GM12801 (cell line): ENCODE data around the gene UNC79.

Experiments
- CTCF ChIP-seq: IDR thresholded peaks from one replicate; pipeline ENCODE4 v1.5.1; 2011; ENCODE audit warnings: control low read depth; ENCODE audit not compliant: insufficient read length; ENCODE audit errors: extremely low read depth

Gene UNC79

GRCh38 chr14:93540235-93540634 lies 109.5 kb downstream of the UNC79 start:
- TF ChIP-seq CTCF, result no peak

GRCh38 chr14:93543766-93544165 lies 113.0 kb downstream of the UNC79 start:
- no peak for TF ChIP-seq CTCF

DNA sequence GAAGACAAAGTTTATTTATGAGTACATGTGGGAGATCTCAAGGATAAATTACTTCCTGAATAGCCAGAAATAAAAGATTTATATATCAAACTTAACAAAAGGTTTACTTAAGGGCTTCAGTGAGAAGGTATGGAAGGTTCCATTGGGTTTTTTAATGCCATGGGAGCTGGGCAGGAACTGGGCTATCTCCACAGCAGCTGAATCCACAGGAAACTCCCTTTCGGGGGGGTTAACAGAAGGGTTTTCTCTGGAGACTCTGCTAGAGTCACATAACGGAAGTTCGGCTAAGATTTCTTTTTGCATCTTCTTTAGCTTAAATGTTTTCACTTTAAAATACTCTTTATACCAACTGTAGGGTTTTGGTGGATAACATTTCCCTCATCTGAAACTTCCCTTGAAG lies 113.5 kb downstream of the UNC79 start:
- no peak for TF ChIP-seq CTCF

DNA sequence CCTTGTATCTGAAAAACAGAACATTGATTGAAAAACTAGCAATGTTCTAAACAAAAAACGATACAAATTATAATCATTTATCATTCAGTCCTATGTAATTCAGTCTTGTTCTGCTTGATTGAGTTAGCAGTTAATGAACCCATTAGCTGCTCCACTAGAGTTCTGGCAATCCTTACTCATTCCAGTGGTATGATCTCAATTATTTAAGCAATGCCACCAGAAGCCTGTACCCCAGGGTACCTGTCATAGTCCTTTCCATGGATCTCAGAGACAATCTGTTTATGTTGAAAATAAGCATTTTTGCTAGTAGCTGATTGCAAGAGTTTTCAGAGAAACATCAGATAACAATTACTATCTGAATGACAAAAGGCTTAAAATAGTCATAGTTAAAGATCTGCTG lies 115.9 kb downstream of the UNC79 start:
- no peak for TF ChIP-seq CTCF

DNA sequence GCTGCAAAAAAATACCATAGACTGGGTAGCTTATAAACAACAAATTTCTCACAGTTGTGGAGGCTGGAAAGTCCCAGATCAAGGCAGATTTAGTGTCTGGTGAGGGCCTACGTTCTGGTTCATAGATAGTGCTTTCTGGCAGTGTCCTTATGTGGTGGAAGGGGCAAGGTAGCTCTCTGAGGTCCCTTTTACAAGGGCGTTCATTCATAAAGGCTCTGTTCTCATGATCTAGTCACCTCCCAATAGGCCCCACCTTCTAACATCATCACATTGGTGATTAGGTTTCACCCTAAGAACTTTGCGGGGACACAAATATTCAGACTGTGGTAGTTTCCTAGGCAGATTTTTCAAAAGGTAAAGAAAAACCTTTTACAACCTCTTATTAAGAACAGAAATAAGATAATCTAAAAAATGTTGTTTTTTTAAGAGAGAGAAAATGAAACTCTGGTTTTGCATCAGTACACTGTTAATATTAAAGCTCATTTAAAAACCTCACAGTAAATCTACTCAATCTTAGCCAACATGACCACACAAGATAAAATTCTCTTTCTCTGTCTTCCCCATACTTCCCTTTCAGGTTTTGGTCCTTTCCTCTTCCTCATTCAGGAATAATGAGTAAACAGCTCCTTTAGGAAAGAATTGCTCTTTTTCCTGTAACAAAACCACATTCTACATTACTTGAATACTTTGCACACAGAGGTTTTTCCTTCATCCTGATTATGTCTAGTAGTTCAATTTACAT lies 117.5 kb downstream of the UNC79 start:
- no peak for TF ChIP-seq CTCF

- no peak for TF ChIP-seq CTCF
Measured at GRCh38 chr14:93549595-93549994, 118.9 kb downstream of the UNC79 start.

DNA sequence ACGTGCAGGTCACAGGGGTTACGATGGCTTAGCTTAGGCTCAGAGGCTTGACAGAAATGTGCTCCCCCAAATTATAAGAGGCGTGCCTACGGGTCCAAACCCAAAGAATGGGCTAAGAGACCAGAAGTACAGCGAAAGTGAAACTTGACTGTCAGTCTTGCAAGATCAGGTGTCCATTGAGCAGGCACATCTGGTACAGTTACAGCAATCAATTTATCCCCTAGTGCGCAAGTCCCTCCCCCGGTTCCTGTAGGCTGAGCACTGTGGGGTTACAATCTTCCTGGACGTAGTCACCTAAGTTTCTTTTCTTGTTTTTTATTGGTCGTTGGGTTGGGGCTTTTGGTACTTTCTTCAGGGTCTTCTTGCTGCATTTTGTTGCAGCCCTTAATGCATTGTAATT lies 134.2 kb downstream of the UNC79 start:
- TF ChIP-seq CTCF, result no peak
